ACC112 (cell line): Measurements from ENCODE around the gene HOXA4.

ENCODE experiments used
- H2AFZ ChIP-seq: fragments of 200-600 bp; sonication (generic); one replicate; pipeline ENCODE4 v1.6.0; 2017; ENCODE audit warnings: antibody characterized with exemption, low read length; ENCODE audit not compliant: unreplicated experiment
- H3K27ac ChIP-seq: fragments of 200-600 bp; sonication (generic); 2 replicates; pipeline ENCODE4 v1.5.1; 2014; ENCODE audit warnings: low read depth, mild to moderate bottlenecking, antibody characterized with exemption, low read length, moderate library complexity
- H3K27me3 ChIP-seq: fragments of 200-600 bp; sonication (generic); 2 replicates; pipeline ENCODE4 v1.6.1; 2014; ENCODE audit warnings: mild to moderate bottlenecking, antibody characterized with exemption, low read length, moderate library complexity, mixed read lengths; ENCODE audit not compliant: insufficient read depth
- H3K36me3 ChIP-seq: fragments of 200-600 bp; sonication (generic); 2 replicates; pipeline ENCODE4 v1.6.1; 2016; ENCODE audit warnings: mild to moderate bottlenecking, antibody characterized with exemption, low read length, moderate library complexity, mixed read lengths; ENCODE audit not compliant: insufficient read depth
- H3K4me1 ChIP-seq: fragments of 200-600 bp; sonication (generic); one replicate; pipeline ENCODE4 v1.6.1; 2016; ENCODE audit warnings: low read length, mixed read lengths; ENCODE audit not compliant: insufficient read depth, unreplicated experiment, control insufficient read depth
- H3K4me3 ChIP-seq: fragments of 200-600 bp; sonication (generic); 2 replicates; pipeline ENCODE4 v1.5.1; 2014; ENCODE audit warnings: mild to moderate bottlenecking, low read depth, low read length
- H3K79me2 ChIP-seq: fragments of 200-600 bp; sonication (generic); one replicate; pipeline ENCODE4 v1.6.0; 2016; ENCODE audit warnings: low read length; ENCODE audit not compliant: control insufficient read depth, unreplicated experiment, insufficient read depth

HOXA4 gene

DNA sequence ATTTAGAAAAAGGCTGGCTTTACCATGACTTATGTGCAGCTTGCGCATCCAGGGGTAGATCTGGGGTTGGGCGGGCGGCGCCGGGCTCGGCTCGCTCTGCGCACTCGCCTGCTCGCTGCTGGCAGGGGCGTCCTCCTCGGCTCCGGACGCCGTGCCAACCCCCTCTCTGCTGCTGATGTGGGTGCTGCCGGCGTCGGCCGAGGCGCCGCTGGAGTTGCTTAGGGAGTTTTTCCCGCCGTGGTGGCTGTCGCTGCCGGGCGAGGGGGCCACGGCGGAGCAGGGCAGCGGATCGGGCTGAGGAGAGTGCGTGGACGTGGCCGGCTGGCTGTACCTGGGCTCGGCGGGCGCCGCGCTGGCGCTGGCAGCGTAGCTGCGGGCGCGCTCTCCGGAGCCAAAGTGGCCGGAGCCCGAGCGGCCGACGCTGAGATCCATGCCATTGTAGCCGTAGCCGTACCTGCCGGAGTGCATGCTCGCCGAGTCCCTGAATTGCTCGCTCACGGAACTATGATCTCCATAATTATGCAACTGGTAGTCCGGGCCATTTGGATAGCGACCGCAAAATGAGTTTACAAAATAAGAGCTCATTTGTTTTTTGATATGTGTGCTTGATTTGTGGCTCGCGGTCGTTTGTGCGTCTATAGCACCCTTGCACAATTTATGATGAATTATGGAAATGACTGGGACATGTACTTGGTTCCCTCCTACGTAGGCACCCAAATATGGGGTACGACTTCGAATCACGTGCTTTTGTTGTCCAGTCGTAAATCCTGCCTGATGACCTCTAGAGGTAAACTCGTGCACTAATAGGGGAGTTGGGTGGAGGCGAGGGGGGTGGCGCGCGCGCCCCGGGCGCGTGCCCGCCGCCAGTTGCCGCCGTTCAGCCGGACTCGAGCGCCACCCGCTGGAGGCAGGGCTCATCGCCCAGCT is 12.7 kb upstream of the HOXA4 start, which contains the start of gene HOXA5:
Gene HOXA5, minus strand, starts transcription at position 659 of the 927 bp plus-strand sequence. Its CDS starts 74 bp downstream, at position 585.
- Histone ChIP-seq H2AFZ (peak within 1 kb of the TSS; percentile 12), H3K79me2 (no peaks in the 10 kb centered on the region), H3K4me1 (no peaks in the 10 kb centered on the region), H3K36me3 (no peaks in the 10 kb centered on the region), H3K4me3 (peak within 1 kb of the TSS; percentile 62), H3K27me3 (peaks cover 100% of the 10 kb centered on the region), H3K27ac (no peak within 1 kb of the TSS)

DNA sequence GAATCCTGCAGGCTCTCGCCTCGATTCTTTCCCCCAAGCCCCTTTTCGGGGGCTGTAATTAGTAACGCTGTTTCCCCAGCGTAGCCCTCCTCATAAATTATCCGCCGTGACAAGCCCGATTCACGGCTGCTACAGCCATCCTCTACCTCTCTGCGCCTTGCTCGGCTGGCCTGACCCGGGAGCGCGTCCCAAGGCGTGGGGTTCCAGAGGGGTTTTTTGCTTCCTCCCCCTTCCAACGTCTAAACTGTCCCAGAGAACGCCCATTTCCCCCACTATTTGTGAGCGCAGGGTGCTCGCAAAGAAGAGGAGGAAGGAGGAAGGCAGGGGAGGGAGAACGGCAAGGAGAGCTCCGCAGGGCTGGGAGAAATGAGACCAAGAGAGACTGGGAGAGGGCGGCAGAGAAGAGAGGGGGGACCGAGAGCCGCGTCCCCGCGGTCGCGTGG is 12.0 kb upstream of the HOXA4 start:
- Histone ChIP-seq H3K79me2 (no peaks in the 10 kb centered on the region), H3K36me3 (no peaks in the 10 kb centered on the region), H3K27me3 (peaks cover 100% of the 10 kb centered on the region), H3K4me1 (no peaks in the 10 kb centered on the region), H3K4me3 (peak overlapping the region; percentile 62), H2AFZ (peak overlapping the region; percentile 12), H3K27ac (no peak overlapping the region)

DNA sequence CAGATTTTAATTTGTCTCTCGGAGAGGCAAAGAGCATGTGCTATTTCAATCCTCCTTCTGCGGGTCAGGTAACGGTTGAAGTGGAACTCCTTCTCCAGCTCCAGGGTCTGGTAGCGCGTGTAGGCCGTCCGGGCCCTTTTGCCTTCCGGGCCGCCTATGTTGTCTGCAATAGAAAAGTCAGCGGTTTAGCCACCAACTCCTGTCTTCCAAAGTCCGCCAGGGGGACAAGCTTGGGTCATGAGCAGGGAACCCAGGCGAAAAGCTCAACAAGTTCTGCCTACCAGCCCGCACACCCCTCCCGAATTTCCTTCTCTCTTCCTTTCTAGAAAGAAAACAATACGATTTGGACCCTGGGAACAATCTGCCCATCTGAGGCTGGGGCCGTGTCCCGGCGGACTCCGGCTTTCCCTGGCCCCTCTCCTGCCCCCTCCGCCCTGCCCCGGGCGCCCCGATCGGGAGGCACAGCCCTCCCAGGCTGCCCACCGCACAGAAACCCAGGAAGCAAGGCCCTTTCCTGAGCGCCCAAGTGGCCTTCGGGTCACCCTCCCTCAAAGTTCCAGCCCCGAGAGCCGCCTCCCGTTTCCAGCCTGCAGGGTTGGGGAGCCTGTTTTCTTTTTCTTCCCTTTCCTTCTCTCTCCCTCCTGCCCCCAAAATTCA is 11.5 kb upstream of the HOXA4 start:
- no peaks in the 10 kb centered on the region for H3K36me3 ChIP-seq
- H3K4me3 ChIP-seq, result peak overlapping the region; percentile 62

DNA sequence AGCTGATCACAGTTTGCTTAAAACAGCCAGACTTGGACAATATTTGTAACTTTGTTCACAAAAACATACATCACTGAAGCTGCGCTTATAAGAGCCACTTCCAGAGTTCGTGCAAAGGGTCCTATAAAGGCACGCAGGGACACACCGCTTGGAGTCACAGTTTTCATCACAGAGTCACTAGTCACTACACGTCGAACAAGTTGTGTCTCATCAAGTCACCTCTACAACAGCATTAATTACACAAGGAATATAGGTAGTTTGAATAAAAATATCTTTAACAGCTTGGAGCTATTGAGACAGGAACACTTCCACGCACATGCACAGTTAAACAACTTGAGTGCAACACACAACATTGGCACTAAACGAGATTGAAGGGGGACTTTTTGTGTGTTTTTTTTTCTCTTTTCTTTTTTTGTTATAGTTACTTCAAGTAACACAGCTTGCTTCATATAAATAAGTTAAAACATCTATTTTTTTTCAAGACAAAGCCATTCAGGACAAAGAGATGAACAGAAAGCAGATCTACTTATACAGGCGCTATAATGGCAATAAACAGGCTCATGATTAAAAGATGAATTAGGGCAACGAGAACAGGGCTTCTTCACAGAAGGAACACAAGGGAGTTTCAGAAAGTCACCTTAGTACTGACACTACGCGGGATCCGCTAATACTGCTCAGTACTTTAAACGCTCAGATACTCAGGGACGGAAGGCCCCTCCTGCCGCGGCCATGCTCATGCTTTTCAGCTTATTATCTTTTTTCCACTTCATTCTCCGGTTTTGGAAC is 10.8 kb upstream of the HOXA4 start:
- Histone ChIP-seq H2AFZ (no peak overlapping the region), H3K27me3 (peaks cover 99% of the 10 kb centered on the region), H3K36me3 (no peaks in the 10 kb centered on the region), H3K4me1 (no peaks in the 10 kb centered on the region), H3K79me2 (no peaks in the 10 kb centered on the region), H3K4me3 (no peak overlapping the region), H3K27ac (no peak overlapping the region)

More for the DNA sequence above, 11.5 kb upstream of the HOXA4 start:
- Histone ChIP-seq H2AFZ (no peak overlapping the region), H3K4me1 (no peaks in the 10 kb centered on the region), H3K27ac (no peak overlapping the region), H3K79me2 (no peaks in the 10 kb centered on the region), H3K27me3 (peaks cover 100% of the 10 kb centered on the region)

DNA sequence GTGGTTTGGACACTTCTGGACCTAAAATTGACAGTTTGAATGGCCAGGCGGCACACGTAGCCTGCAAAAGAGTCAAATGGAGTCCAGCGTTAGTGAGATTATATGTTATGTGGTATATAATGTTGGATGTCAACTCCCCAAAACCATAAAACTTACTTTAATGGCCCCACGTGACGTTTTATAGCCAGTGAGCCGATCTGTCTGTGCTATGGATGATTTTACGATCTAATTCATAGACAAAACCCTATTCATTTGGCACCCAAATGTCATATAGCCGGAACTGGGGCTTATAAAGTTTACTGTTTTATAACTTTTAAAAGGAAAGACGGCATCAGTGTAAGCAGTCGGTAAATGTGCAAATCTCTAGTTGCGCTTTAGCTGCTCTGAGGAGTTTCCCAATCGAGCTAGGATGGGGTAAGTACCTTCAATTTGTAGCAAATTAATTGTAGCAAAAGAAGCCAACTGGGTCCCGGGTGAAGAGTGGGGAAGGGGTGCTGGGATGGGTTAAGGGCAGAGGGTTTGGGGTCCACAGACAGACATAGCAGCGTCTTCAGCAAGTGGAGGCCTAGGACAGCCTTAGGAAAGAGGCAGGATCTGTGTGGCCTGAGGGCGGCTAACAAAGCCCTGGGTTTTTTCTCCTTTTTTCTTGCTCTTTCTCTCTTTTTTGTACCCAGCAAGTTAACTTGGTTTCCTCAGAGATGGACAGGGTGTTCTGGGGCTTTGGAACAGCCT is 9.7 kb upstream of the HOXA4 start:
- Histone ChIP-seq H3K36me3 (no peaks in the 10 kb centered on the region), H3K79me2 (no peaks in the 10 kb centered on the region), H3K27ac (no peak overlapping the region), H2AFZ (no peak overlapping the region), H3K4me1 (peaks cover 8% of the 10 kb centered on the region), H3K27me3 (peaks cover 99% of the 10 kb centered on the region), H3K4me3 (no peak overlapping the region)

DNA sequence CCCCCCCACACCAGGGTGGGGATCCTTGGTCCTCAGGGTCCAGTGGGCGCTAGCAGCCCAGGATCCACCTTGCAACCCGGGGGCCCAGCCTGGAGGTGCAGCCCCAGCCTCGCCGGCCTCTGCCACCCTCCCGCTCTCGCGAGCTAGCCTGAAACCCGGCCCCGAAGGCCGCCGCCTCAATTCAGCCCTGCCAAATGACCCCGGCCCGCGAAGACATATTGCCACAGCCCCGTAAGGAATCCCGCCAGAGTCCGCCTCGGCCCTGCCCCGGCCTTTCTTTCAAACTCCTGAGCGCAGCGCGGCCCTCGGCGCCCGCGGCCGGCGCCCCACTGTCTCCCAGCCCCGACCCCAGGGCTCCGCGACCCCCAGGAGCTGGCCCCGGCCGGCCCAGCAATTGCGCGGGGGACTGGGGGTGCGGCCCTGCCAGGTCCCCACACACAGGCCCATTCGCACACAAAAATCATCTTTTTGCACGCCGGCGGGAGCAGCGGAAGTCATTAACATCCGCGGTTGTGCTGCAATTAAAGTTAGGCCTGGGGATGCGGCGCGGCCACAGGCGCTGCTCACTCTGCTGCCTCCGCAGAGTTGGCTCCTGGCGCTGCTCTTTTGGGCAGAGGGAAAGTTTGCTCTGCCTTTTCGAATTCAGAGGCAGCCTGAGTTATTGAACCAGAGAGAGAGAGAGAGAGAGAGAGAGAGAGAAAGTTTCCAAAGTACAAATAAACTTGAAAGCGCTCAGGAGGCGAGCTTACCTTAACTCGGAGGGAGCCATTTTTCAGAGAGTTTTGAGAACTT is 9.0 kb upstream of the HOXA4 start:
- Histone ChIP-seq H3K27me3 (peaks cover 99% of the 10 kb centered on the region), H3K79me2 (no peaks in the 10 kb centered on the region), H3K4me3 (no peak overlapping the region), H3K4me1 (peaks cover 8% of the 10 kb centered on the region), H2AFZ (no peak overlapping the region), H3K27ac (no peak overlapping the region), H3K36me3 (no peaks in the 10 kb centered on the region)

DNA sequence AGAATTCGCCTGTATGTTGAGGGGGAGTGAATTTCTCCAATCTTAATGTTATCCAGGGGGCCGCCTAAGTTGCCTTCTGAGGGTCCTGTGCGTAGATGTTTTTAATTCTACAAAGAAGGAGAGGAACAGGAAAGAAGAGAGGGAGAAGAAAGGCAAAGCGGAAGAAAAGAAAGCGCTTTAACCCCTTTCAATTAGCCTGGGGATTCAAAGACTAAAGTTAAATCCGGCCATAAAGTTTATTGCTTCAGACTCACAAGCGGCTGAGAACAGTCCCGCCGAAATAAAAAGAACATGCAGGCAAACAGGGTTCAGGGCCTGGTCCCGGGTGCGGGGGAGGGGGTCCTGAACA is 8.4 kb upstream of the HOXA4 start:
- Histone ChIP-seq H3K79me2 (no peaks in the 10 kb centered on the region), H3K27ac (no peak overlapping the region), H3K27me3 (peaks cover 99% of the 10 kb centered on the region), H3K4me1 (peaks cover 8% of the 10 kb centered on the region), H3K4me3 (no peak overlapping the region), H2AFZ (no peak overlapping the region), H3K36me3 (no peaks in the 10 kb centered on the region)

DNA sequence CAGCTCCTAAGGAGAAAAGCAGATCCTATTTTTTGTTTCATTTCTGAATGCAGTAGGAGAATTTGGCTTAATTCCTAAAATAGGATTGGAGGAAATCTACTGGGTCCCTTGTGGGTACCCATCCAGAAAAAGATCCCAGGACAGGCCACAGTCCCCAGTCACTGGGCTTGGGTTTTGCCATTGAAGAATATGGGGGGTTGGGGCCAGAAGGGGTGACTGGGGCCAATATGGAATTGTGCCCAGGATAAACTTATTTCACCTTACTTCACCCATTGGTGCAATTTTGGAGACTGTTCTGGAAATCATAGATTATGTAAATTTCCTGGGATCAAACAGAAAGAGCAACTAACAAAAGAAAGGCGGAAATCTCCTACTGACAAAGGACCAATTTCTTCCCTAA is 7.9 kb upstream of the HOXA4 start:
- H3K4me1 ChIP-seq, result peaks cover 8% of the 10 kb centered on the region
- H3K79me2 ChIP-seq, result no peaks in the 10 kb centered on the region
- no peaks in the 10 kb centered on the region for H3K36me3 ChIP-seq
- H3K4me3 ChIP-seq, result no peak overlapping the region
- no peak overlapping the region for H2AFZ ChIP-seq
- H3K27ac ChIP-seq, result no peak overlapping the region
- peaks cover 99% of the 10 kb centered on the region for H3K27me3 ChIP-seq

DNA sequence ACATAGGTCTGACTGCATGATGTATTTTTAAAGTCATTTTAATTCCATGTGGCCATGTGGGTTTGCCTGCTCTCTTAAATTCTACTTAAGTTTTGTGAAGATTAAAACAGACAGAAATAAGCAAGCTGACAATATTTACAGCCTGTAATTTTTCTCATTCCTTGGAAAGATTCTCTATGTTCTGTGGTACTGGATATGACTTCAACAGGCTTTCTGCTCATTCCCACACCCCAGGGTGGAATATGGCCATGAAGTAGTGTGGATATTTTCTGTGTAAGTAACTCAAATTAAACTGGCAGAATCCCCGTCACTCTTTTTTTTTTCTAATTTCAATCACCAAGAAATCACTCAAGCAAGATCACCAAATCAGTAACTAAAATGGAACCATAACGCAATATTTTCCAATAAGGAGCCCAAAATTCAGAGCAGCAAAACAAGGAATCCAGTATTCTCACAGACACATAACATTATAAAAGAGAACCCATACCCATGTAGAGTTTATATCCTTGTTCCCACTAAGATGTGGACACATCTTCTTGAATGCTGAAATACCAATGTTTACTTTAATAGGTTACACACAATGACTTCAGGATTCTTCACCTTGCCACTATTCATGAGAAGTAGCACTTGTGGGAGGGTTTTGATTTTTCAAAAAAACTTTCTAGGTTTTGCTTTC is 7.2 kb upstream of the HOXA4 start:
- Histone ChIP-seq H3K36me3 (no peaks in the 10 kb centered on the region), H3K79me2 (no peaks in the 10 kb centered on the region), H2AFZ (no peak overlapping the region), H3K4me1 (peaks cover 8% of the 10 kb centered on the region), H3K4me3 (no peak overlapping the region), H3K27ac (no peak overlapping the region), H3K27me3 (peaks cover 99% of the 10 kb centered on the region)
